WTC11 (cell line): ENCODE measurements around the gene DAB1.

Source experiments
- CREM ChIP-seq: sonication (generic); formaldehyde crosslinking; IDR thresholded peaks from 2 replicates; pipeline ENCODE4 v1.8.1; 2022; ENCODE audit warnings: mild to moderate bottlenecking, missing genetic modification reagents, moderate library complexity
- CTCF ChIP-seq: fragments of 200-600 bp; IDR thresholded peaks from 2 replicates; pipeline ENCODE4 v1.8.0; 2022; ENCODE audit warnings: antibody characterized with exemption
- OVOL2 ChIP-seq: fragments of 250-450 bp; sonication (Bioruptor Pico); IDR thresholded peaks from 2 replicates; pipeline ENCODE4 v1.9.0; 2021; ENCODE audit warnings: mild to moderate bottlenecking, borderline replicate concordance
- USF2 ChIP-seq: sonication (generic); formaldehyde crosslinking; IDR thresholded peaks from 2 replicates; pipeline ENCODE4 v1.8.1; 2023; ENCODE audit warnings: mild to moderate bottlenecking, missing genetic modification reagents, moderate library complexity
- TF ChIP-seq, protein P1 (sequence below): sonication (generic); formaldehyde crosslinking; IDR thresholded peaks from 2 replicates; pipeline ENCODE4 v1.8.0; 2022; ENCODE audit warnings: mild to moderate bottlenecking, missing genetic modification reagents

DNA sequence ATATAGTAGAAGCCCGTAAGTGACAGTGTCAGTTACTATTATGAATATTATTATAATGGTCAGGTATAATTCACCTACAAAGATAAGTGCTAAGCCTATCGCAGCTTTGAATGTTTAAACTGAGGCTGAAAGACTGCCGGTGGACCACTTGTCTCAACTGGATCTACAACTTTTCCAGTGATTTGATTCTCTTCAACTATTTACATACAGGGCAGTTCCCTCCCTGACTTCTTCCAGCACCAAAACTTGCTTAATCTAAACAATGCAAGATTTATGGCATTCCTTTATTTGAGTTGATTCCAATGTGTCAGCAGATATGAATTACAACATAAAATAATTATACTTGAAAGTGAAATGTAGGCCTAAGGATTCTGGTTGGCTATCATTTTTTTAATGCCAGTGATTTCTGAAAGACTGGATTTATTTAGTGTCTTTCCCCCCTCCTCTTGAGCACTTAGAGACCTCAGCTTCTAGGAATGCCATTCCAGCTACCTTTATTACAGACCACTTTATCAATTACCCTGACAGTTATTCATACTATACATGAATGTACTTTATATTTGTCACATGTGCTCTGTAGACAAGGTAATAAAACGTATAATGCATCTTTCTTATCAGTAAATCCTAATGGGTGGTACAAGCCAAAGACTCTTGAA is 304.8 kb downstream of the DAB1 start:
- TF ChIP-seq CTCF (no peak), OVOL2 (CRISPR knock-in tag) (no peak), USF2 (no peak), CREM (CRISPR knock-in tag) (no peak)
- TF ChIP-seq, protein P1, sequence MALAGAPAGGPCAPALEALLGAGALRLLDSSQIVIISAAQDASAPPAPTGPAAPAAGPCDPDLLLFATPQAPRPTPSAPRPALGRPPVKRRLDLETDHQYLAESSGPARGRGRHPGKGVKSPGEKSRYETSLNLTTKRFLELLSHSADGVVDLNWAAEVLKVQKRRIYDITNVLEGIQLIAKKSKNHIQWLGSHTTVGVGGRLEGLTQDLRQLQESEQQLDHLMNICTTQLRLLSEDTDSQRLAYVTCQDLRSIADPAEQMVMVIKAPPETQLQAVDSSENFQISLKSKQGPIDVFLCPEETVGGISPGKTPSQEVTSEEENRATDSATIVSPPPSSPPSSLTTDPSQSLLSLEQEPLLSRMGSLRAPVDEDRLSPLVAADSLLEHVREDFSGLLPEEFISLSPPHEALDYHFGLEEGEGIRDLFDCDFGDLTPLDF (CRISPR knock-in tag), result no peak
